ENCODE results near the gene LIMA1.
"Not testable (repeated sequence)": the region's sequence is repeated elsewhere in the genome, so short reads cannot be mapped to it uniquely, and the experiment has no call there.

LIMA1 gene

GRCh38 chr12:50309950-50310349 is 26.6 kb upstream of the LIMA1 start:
- DNase-seq: no peak

DNA sequence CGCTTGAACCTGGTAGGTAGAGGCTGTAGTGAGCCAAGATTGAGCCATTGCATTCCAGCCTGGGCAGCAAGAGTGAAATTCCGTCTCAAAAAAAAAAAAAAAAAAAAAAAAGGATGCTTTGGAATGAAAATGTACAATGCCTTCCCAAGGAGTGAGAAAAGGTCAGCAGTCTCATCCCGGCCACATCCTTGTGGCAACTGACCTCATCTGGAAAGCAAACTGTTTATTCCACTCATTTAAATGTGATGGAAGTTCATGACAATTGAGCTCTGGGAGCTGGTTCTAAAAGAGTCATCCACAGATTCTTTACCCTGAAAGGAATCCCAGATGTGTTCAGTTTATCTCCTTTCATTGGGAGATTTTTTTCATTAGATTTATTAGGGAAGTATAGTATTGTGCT is 19.4 kb upstream of the LIMA1 start:
- Mint-ChIP-seq H3K9me3 (no peaks in the 10 kb centered on the region), H3K27ac (no peak overlapping the region), H3K27me3 (no peaks in the 10 kb centered on the region), H3K4me1 (ENCODE audit: low read depth) (no peaks in the 10 kb centered on the region), H3K4me3 (no peak overlapping the region), H3K36me3 (ENCODE audit: low read depth) (no peaks in the 10 kb centered on the region)
- DNase-seq: no peak

More at GRCh38 chr12:50309950-50310349, 26.6 kb upstream of the LIMA1 start:
- Mint-ChIP-seq H3K27me3 (no peaks in the 10 kb centered on the region), H3K4me1 (ENCODE audit: low read depth) (peaks cover 4% of the 10 kb centered on the region), H3K9me3 (no peaks in the 10 kb centered on the region), H3K27ac (no peak overlapping the region), H3K36me3 (ENCODE audit: low read depth) (no peaks in the 10 kb centered on the region), H3K4me3 (no peak overlapping the region)

GRCh38 chr12:50297996-50298395 is 14.7 kb upstream of the LIMA1 start:
- Mint-ChIP-seq H3K36me3 (ENCODE audit: low read depth) (peaks cover 2% of the 10 kb centered on the region), H3K27me3 (no peaks in the 10 kb centered on the region), H3K4me1 (ENCODE audit: low read depth) (no peaks in the 10 kb centered on the region), H3K27ac (no peak overlapping the region), H3K4me3 (no peak overlapping the region), H3K9me3 (no peaks in the 10 kb centered on the region)
- no peak for DNase-seq

DNA sequence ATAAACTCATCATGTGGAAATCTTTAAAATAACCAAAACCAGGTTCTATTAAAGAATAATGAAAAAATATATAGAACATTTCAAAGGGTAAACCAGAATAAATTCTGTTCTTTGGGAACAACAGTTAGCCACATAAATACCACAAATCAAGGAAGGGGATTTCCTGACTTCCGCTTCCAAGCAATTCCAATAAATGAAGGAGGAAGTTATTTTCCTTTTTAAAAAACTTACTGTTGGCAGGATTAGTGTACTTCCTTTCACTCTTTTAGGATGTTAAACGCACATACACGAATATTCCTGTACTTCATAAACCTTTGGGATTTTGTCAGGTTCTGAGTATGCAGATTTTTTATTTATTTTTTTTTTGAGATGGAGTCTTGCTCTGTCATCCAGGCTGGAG is 13.7 kb upstream of the LIMA1 start:
- Mint-ChIP-seq H3K4me1 (ENCODE audit: low read depth) (no peaks in the 10 kb centered on the region), H3K27me3 (no peaks in the 10 kb centered on the region), H3K27ac (no peak overlapping the region), H3K4me3 (no peak overlapping the region), H3K36me3 (ENCODE audit: low read depth) (peaks cover 2% of the 10 kb centered on the region), H3K9me3 (no peaks in the 10 kb centered on the region)
- DNase-seq: no peak

DNA sequence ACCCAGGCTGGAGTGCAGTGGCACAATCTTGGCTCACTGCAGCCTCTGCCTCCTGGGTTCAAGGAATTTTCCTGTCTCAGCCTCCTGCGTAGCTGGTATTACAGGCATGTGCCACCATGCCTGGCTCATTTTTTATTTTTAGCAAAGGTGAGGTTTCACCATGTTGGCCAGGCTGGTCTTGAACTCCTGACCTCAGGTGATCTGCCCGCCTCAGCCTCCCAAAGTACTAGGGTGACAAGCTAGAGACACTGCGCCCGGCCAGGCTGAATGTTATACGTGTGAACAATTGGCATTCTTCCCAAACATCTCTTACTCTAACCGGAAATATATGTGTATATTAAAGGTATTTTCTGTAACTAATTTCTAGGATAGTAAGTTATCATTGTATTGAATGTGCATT is 13.2 kb upstream of the LIMA1 start:
- Mint-ChIP-seq H3K36me3 (ENCODE audit: low read depth) (peaks cover 2% of the 10 kb centered on the region), H3K4me1 (ENCODE audit: low read depth) (no peaks in the 10 kb centered on the region), H3K4me3 (no peak overlapping the region), H3K27ac (no peak overlapping the region), H3K27me3 (no peaks in the 10 kb centered on the region), H3K9me3 (no peaks in the 10 kb centered on the region)
- no peak for DNase-seq

DNA sequence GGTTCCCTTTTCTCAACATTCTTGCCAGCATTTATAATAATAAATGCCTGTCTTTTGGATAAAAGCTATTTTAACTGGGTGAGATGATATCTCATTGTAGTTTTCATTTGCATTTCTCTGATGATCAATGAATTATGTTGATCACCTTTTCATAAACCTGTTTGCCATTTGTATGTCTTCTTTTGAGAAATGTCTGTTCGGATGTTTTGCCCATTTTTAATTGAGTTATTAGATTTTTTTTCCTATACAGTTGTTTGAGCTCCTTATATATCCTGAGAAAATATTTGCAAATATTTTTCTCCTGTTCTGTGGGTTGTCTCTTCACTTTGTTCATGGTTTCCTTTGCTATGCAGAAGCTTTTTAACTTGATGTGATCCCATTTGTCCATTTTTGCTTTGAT is 8.1 kb upstream of the LIMA1 start:
- peaks cover 6% of the 10 kb centered on the region for H3K4me1 Mint-ChIP-seq (ENCODE audit: low read depth)
- no peak overlapping the region for H3K4me3 Mint-ChIP-seq
- H3K27ac Mint-ChIP-seq: no peak overlapping the region
- H3K36me3 Mint-ChIP-seq (ENCODE audit: low read depth): peaks cover 9% of the 10 kb centered on the region
- no peaks in the 10 kb centered on the region for H3K27me3 Mint-ChIP-seq
- no peaks in the 10 kb centered on the region for H3K9me3 Mint-ChIP-seq
- DNase-seq: no peak

- H3K4me3 Mint-ChIP-seq; H3K27ac Mint-ChIP-seq; H3K36me3 Mint-ChIP-seq (ENCODE audit: low read depth): not testable (repeated sequence)
Observed at GRCh38 chr12:50290692-50291091, 7.4 kb upstream of the LIMA1 start.

GRCh38 chr12:50287271-50287670 is 4.0 kb upstream of the LIMA1 start:
- peaks cover 27% of the 10 kb centered on the region for H3K4me1 Mint-ChIP-seq (ENCODE audit: low read depth)
- H3K27ac Mint-ChIP-seq: no peak overlapping the region
- H3K9me3 Mint-ChIP-seq: no peaks in the 10 kb centered on the region
- peaks cover 15% of the 10 kb centered on the region for H3K36me3 Mint-ChIP-seq (ENCODE audit: low read depth)
- no peak for DNase-seq
- no peak overlapping the region for H3K4me3 Mint-ChIP-seq
- no peaks in the 10 kb centered on the region for H3K27me3 Mint-ChIP-seq

More at GRCh38 chr12:50290692-50291091, 7.4 kb upstream of the LIMA1 start:
- H3K4me1 Mint-ChIP-seq (ENCODE audit: low read depth); H3K9me3 Mint-ChIP-seq; H3K27me3 Mint-ChIP-seq; DNase-seq: not testable (repeated sequence)

GRCh38 chr12:50285253-50285652 is 1.9 kb upstream of the LIMA1 start:
- H3K36me3 Mint-ChIP-seq (ENCODE audit: low read depth): peaks cover 8% of the 10 kb centered on the region
- H3K9me3 Mint-ChIP-seq: no peaks in the 10 kb centered on the region
- H3K27ac Mint-ChIP-seq: no peak overlapping the region
- DNase-seq: no peak
- no peaks in the 10 kb centered on the region for H3K27me3 Mint-ChIP-seq
- no peak overlapping the region for H3K4me3 Mint-ChIP-seq
- peaks cover 31% of the 10 kb centered on the region for H3K4me1 Mint-ChIP-seq (ENCODE audit: low read depth)

- Mint-ChIP-seq H3K27me3 (no peaks in the 10 kb centered on the region), H3K36me3 (ENCODE audit: low read depth) (peaks cover 8% of the 10 kb centered on the region), H3K4me3 (peak overlapping the region; percentile 86), H3K4me1 (ENCODE audit: low read depth) (peaks cover 31% of the 10 kb centered on the region), H3K27ac (peak overlapping the region; percentile 86), H3K9me3 (no peaks in the 10 kb centered on the region)
- DNase-seq: no peak
Observed at GRCh38 chr12:50282721-50283228, 545 bp downstream of the LIMA1 start.

DNA sequence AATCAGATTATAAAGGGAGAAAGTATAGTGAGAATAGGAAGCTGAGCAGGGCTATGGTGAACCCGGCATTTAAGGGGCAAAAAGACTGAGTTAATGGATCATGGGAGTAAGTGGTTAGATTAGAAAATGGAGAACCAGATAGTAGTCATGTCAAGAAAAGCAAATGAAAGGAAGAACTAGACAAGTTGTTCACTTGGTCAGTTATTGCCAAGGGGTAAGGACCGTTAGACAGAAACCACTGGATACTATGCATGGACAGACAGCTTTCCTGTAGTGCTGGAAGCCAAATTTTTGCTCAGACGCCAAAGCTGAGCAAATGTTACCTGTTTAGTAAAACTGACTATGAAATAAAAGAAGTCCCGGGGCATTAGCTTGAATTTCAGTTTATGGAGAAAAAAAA is 3.8 kb downstream of the LIMA1 start:
- Mint-ChIP-seq H3K36me3 (ENCODE audit: low read depth) (peaks cover 8% of the 10 kb centered on the region), H3K4me1 (ENCODE audit: low read depth) (peaks cover 26% of the 10 kb centered on the region), H3K4me3 (no peak overlapping the region)

GRCh38 chr12:50276912-50277671 is 6.2 kb downstream of the LIMA1 start:
- no peak for DNase-seq
- H3K27me3 Mint-ChIP-seq: no peaks in the 10 kb centered on the region
- H3K27ac Mint-ChIP-seq: no peak overlapping the region
- no peaks in the 10 kb centered on the region for H3K36me3 Mint-ChIP-seq (ENCODE audit: low read depth)
- H3K4me3 Mint-ChIP-seq: no peak overlapping the region
- H3K9me3 Mint-ChIP-seq: no peaks in the 10 kb centered on the region
- H3K4me1 Mint-ChIP-seq (ENCODE audit: low read depth): peaks cover 11% of the 10 kb centered on the region

More for the DNA sequence above, 3.8 kb downstream of the LIMA1 start:
- Mint-ChIP-seq H3K9me3 (no peaks in the 10 kb centered on the region), H3K27ac (no peak overlapping the region), H3K27me3 (no peaks in the 10 kb centered on the region)
- DNase-seq: no peak

- no peak for DNase-seq
- H3K27ac Mint-ChIP-seq: no peak overlapping the region
- no peaks in the 10 kb centered on the region for H3K9me3 Mint-ChIP-seq
- peaks cover 6% of the 10 kb centered on the region for H3K4me1 Mint-ChIP-seq (ENCODE audit: low read depth)
- H3K27me3 Mint-ChIP-seq: no peaks in the 10 kb centered on the region
- H3K4me3 Mint-ChIP-seq: no peak overlapping the region
- H3K36me3 Mint-ChIP-seq (ENCODE audit: low read depth): no peaks in the 10 kb centered on the region
Observed at GRCh38 chr12:50276068-50276467, 7.3 kb downstream of the LIMA1 start.

GRCh38 chr12:50275556-50275955 is 7.8 kb downstream of the LIMA1 start:
- H3K9me3 Mint-ChIP-seq: no peaks in the 10 kb centered on the region
- H3K27ac Mint-ChIP-seq: no peak overlapping the region
- H3K36me3 Mint-ChIP-seq (ENCODE audit: low read depth): no peaks in the 10 kb centered on the region
- H3K4me3 Mint-ChIP-seq: no peak overlapping the region
- peaks cover 3% of the 10 kb centered on the region for H3K4me1 Mint-ChIP-seq (ENCODE audit: low read depth)
- no peaks in the 10 kb centered on the region for H3K27me3 Mint-ChIP-seq
- DNase-seq: no peak

GRCh38 chr12:50275127-50275526 is 8.2 kb downstream of the LIMA1 start:
- not testable (repeated sequence) for H3K4me1 Mint-ChIP-seq (ENCODE audit: low read depth); H3K27ac Mint-ChIP-seq; H3K9me3 Mint-ChIP-seq; H3K27me3 Mint-ChIP-seq; H3K4me3 Mint-ChIP-seq; H3K36me3 Mint-ChIP-seq (ENCODE audit: low read depth); DNase-seq

All from activated T-cell treated with anti-CD3 and anti-CD28 coated beads, Interleukin-2, amount 50 U/mL, for 24 hours (primary cell).